GM19043 (cell line): ENCODE results near the gene COPS4.

Source experiments
- ATAC-seq: cut with Tn5 transposase; IDR thresholded peaks from one replicate; pipeline ENCODE4 v1.9.1; 2021; ENCODE audit warnings: low read depth; ENCODE audit not compliant: unreplicated experiment

COPS4 gene

DNA sequence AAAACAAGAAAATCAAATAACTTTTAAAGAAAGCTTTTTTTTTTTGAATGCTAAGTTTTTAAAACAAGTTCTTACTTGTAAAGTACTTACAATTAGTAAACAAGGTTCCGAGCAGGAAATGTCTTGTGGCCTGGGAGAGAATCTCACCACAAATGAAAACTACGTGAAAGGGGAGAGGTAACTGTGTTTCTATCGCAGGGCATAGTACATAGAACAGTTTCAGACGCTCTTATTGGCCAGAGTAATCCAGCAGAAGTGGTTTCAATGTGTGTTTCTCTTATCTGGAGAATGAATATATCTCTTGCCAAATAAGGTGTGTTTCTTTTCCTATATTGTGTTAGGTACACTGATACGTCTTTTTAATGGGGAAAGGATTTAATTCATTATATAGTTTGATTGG lies 79.6 kb downstream of the COPS4 start, which contains the start of gene PLAC8:
PLAC8 (minus strand) TSS at position 154 of the 400 bp plus-strand sequence. CDS start 6,808 bp downstream, outside the sequence.
- ATAC-seq, result peak; percentile 45

- ATAC-seq, result no peak
These were observed 80.0 kb downstream of the COPS4 start for GRCh38 chr4:83115000-83115399.

DNA sequence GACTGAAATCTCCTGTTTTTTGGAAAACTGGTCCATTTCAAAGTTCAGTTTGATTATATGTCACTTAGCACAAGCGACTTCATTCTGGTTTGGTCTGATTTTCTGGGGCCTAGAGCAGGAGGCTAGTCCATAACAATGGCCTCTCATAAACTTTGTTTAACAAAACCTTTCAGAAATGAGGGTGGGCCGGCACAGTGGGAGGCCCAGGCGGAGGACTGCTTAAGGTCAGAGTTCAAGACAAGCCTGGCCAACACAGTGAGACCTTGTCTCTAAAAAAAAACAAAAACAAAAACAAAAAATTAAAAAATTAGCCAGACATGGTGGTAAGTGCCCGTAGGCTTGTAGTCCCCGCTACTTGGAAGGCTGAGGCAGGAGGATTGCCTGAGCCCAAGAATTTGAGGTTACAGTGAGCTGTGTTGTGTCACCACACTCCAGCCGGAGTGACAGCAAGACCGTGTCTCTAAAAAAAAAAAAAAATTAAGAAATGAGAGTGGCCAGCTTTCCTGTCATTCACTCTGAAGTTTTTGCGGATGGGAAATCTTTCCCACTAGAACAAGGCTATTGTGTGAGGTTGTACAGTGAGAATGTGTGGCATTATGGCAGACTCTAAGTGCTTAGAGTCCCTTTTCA lies 80.8 kb downstream of the COPS4 start:
- no peak for ATAC-seq

- ATAC-seq, result no peak
These were observed 83.9 kb downstream of the COPS4 start for GRCh38 chr4:83118869-83119268.

- ATAC-seq, result no peak
These were observed 86.3 kb downstream of the COPS4 start for GRCh38 chr4:83121246-83121645.

GRCh38 chr4:83124111-83124780 lies 89.3 kb downstream of the COPS4 start:
- peak; percentile 57 for ATAC-seq
